Inferior parietal cortex (tissue), 1 donor: ENCODE measurements around the gene AFF3.

ENCODE experiments used
- DNase-seq: peaks from one replicate; pipeline ENCODE4 v3.0.0-alpha.2; 2016; ENCODE audit errors: extremely low spot score

AFF3 gene

GRCh38 chr2:100008956-100009355, 133.4 kb downstream of the AFF3 start:
- DNase-seq: no peak

- DNase-seq: no peak
These were observed 135.9 kb downstream of the AFF3 start for GRCh38 chr2:100006516-100006915.

- no peak for DNase-seq
These were observed 137.4 kb downstream of the AFF3 start for GRCh38 chr2:100004959-100005387.

- DNase-seq: no peak
These were observed 138.0 kb downstream of the AFF3 start for GRCh38 chr2:100004348-100004884.

GRCh38 chr2:100002059-100002458, 140.3 kb downstream of the AFF3 start:
- DNase-seq: no peak

GRCh38 chr2:100000915-100001707, 141.3 kb downstream of the AFF3 start:
- DNase-seq: no peak

- no peak for DNase-seq
These were observed 143.6 kb downstream of the AFF3 start for GRCh38 chr2:99998651-99999320.

GRCh38 chr2:99989905-99990304, 152.5 kb downstream of the AFF3 start:
- DNase-seq: no peak

GRCh38 chr2:99988599-99988998, 153.8 kb downstream of the AFF3 start:
- DNase-seq: no peak

- no peak for DNase-seq
These were observed 155.2 kb downstream of the AFF3 start for GRCh38 chr2:99987160-99987559.

- no peak for DNase-seq
These were observed 157.4 kb downstream of the AFF3 start for GRCh38 chr2:99984799-99985515.

GRCh38 chr2:99982744-99983143, 159.6 kb downstream of the AFF3 start:
- no peak for DNase-seq

GRCh38 chr2:99981840-99982239, 160.6 kb downstream of the AFF3 start:
- no peak for DNase-seq

GRCh38 chr2:99980176-99980575, 162.2 kb downstream of the AFF3 start:
- DNase-seq: no peak

- no peak for DNase-seq
These were observed 164.4 kb downstream of the AFF3 start for GRCh38 chr2:99977966-99978365.

- no peak for DNase-seq
These were observed 167.0 kb downstream of the AFF3 start for GRCh38 chr2:99975386-99975785.

GRCh38 chr2:99974682-99975375, 167.6 kb downstream of the AFF3 start:
- no peak for DNase-seq

GRCh38 chr2:99974275-99974674, 168.1 kb downstream of the AFF3 start:
- no peak for DNase-seq

- DNase-seq: no peak
These were observed 171.0 kb downstream of the AFF3 start for GRCh38 chr2:99971326-99971900.

GRCh38 chr2:99970292-99970868, 172.0 kb downstream of the AFF3 start:
- no peak for DNase-seq
